Measurements from ENCODE around the gene ERICH6B. TPM values are rescaled to one million over a fixed set of nuclear protein-coding genes. Genes with fewer than 3 reads are reported as not detected.
"Not testable (repeated sequence)": the region's sequence is repeated elsewhere in the genome, so short reads cannot be mapped to it uniquely, and the experiment has no call there.

The ERICH6B gene
- total and polyA plus RNA-seq, 10 of the 15 experiments (the other 5 are each of a cell fraction or from before 2014, with no cell fraction given) = 0.27 to 0.75 (median 0.33) TPM; not detected in 7

- in situ Hi-C loops (cut with MboI); DNase-seq (ENCODE audit: low read depth, low spot score); BruUV-seq (replicated peaks); H3K9me3 ChIP-seq (replicated peaks; ENCODE audit: control insufficient read depth, insufficient read depth, low read length); H3K9ac ChIP-seq (ENCODE audit: control insufficient read depth, insufficient read depth, low read length); H3K4me2 ChIP-seq (ENCODE audit: control insufficient read depth, insufficient read depth); H3K27ac ChIP-seq (ENCODE audit: control insufficient read depth, insufficient read depth); FAIRE-seq; H3K36me3 ChIP-seq (ENCODE audit: control insufficient read depth in 2 of 2, insufficient read depth in 2 of 2, low read length in 1 of 2); intact Hi-C loops (cut with micrococcal nuclease; ENCODE audit: unreplicated experiment); H2AFZ ChIP-seq (ENCODE audit: control insufficient read depth, low read depth, low read length); RAD21 ChIA-PET (ENCODE audit: unreplicated experiment); POLR2A ChIA-PET; H3K4me1 ChIP-seq (ENCODE audit: control insufficient read depth, insufficient read depth, low read length); ATAC-seq; SMC1A ChIA-PET (ENCODE audit: uncharacterized antibody, unreplicated experiment); H3K4me3 ChIP-seq; H4K20me1 ChIP-seq (ENCODE audit: control insufficient read depth, insufficient read depth); H3K79me2 ChIP-seq (ENCODE audit: control insufficient read depth, insufficient read depth, low read length); H3K27me3 ChIP-seq (replicated peaks in 1 of 2; ENCODE audit: control insufficient read depth in 2 of 2, insufficient read depth in 2 of 2, low read length in 1 of 2): not testable (repeated sequence)
- 44% methylated on average over 1 of the region's 1 CpG for WGBS (ENCODE audit: insufficient coverage, insufficient replicate concordance, low lambda C conversion rate, missing lambda C conversion rate)
- CTCF ChIA-PET = interaction anchor here (1.0 kb wide), 1 partner anchor 8 kb away, joined by 3 read pairs; no protein-coding TSS in a partner anchor
These were observed 26.6 kb upstream of the ERICH6B start for GRCh38 chr13:45642159-45642558.

GRCh38 chr13:45635291-45635690 lies 19.8 kb upstream of the ERICH6B start:
- H4K20me1 ChIP-seq (ENCODE audit: control insufficient read depth, insufficient read depth); H3K27me3 ChIP-seq (replicated peaks in 1 of 2; ENCODE audit: control insufficient read depth in 2 of 2, insufficient read depth in 2 of 2, low read length in 1 of 2); DNase-seq (ENCODE audit: low read depth, low spot score); H3K27ac ChIP-seq (ENCODE audit: control insufficient read depth, insufficient read depth); RAD21 ChIA-PET (ENCODE audit: unreplicated experiment); ATAC-seq; H3K4me2 ChIP-seq (ENCODE audit: control insufficient read depth, insufficient read depth); H3K36me3 ChIP-seq (ENCODE audit: control insufficient read depth in 2 of 2, insufficient read depth in 2 of 2, low read length in 1 of 2); FAIRE-seq; H3K4me1 ChIP-seq (ENCODE audit: control insufficient read depth, insufficient read depth, low read length); H3K9me3 ChIP-seq (replicated peaks; ENCODE audit: control insufficient read depth, insufficient read depth, low read length); H2AFZ ChIP-seq (ENCODE audit: control insufficient read depth, low read depth, low read length); H3K79me2 ChIP-seq (ENCODE audit: control insufficient read depth, insufficient read depth, low read length); BruUV-seq (replicated peaks); POLR2A ChIA-PET; in situ Hi-C loops (cut with MboI); CTCF ChIA-PET; H3K9ac ChIP-seq (ENCODE audit: control insufficient read depth, insufficient read depth, low read length); H3K4me3 ChIP-seq: not testable (repeated sequence)
- 0% methylated on average over 1 of the region's 1 CpG for WGBS (ENCODE audit: insufficient coverage, insufficient replicate concordance, low lambda C conversion rate, missing lambda C conversion rate)
- intact Hi-C loops (cut with micrococcal nuclease; ENCODE audit: unreplicated experiment) = loop anchor here (10.0 kb wide), 1 partner anchor 230 kb away; no protein-coding TSS in a partner anchor
- SMC1A ChIA-PET (ENCODE audit: uncharacterized antibody, unreplicated experiment) = interaction anchor here (0.6 kb wide), 1 partner anchor 294 kb away, joined by 3 read pairs; no protein-coding TSS in a partner anchor
